Measurements from ENCODE around the gene SLC2A1.

DNA sequence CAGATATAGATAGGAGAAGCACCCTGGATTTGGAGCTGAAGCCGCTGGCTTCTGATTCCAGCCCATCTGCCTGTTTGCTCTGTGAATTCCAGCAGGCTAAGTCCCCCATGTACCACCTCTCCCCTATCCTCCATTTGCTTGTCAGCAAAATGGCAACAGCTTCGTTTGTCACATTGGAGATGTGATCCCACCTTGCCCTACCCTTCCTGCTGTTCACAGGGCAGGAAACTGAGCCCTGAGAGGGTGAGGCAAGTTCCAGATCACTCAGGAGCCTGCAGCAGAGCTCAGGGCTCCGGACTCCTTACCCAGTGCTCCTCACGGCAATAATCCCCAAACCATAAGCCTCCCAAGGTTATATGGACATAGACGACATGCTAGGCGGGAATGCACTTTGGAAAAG, 14.9 kb downstream of the SLC2A1 start:
- TF ChIP-seq, protein P1, sequence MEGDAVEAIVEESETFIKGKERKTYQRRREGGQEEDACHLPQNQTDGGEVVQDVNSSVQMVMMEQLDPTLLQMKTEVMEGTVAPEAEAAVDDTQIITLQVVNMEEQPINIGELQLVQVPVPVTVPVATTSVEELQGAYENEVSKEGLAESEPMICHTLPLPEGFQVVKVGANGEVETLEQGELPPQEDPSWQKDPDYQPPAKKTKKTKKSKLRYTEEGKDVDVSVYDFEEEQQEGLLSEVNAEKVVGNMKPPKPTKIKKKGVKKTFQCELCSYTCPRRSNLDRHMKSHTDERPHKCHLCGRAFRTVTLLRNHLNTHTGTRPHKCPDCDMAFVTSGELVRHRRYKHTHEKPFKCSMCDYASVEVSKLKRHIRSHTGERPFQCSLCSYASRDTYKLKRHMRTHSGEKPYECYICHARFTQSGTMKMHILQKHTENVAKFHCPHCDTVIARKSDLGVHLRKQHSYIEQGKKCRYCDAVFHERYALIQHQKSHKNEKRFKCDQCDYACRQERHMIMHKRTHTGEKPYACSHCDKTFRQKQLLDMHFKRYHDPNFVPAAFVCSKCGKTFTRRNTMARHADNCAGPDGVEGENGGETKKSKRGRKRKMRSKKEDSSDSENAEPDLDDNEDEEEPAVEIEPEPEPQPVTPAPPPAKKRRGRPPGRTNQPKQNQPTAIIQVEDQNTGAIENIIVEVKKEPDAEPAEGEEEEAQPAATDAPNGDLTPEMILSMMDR (conservative IDR thresholded peaks at IDR 0.05; ENCODE audit: low read length), result no peak
- TF ChIP-seq EZH2phosphoT487 (IDR thresholded peaks at IDR 0.05; ENCODE audit: borderline replicate concordance, low read depth, low read length), result no peak

Data from OCI-LY7 (cell line).